G401.6 (cell line): ENCODE data around the gene PHF20.
"Not testable (repeated sequence)": the region's sequence is repeated elsewhere in the genome, so short reads cannot be mapped to it uniquely, and the experiment has no call there.

ENCODE experiments used
- FAIRE-seq: peaks from 2 replicates; lab custom pipeline; 2012; peaks lifted over from hg19 to GRCh38; lab: Jason Lieb, UNC

Gene PHF20

DNA sequence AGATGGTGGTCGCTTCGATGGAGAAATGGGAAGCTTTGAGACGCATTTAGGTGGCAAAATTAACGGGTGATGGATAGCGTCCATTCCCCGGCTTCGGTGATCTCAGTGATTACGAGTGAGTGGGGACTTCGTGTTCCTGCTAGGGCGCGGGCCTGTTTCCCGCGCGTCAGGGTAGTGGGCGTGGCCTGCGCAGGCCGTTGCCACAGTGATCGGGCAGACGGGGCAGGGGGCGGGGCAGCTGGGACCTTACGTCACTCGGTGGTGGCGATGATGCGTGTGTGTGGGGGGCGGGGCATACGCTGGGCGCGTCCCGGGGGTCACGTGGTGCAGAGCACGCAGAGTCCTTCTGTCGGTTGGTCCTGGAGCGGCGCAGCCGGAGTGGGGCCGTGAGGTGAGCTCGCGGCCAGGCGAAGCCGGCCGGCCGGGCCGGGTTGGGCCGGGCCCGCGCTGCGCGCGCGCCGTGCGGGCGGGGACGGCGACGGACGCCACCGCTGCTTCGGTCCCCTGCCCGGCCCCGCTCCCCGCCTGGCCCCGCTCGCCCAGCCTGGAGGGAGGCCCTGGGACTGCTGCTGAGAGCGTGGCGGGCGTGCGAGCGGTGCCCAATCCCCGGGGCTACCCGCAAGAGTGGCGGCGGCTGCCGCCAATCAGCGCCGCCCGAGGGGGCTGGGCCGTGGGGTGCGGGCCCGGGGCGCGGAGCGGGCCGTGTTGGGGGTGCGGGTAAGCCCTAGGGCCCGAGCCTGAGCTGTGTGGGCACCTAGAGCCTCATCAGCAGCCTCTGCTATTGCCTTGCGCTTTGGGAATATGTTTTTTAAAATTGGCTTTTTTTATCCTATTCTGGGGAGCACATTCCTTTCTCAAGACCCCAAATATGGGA lies at the start of gene PHF20:
Gene PHF20, plus strand, starts transcription at position 327 of the 874 bp plus-strand sequence. CDS start 29,508 bp downstream, outside the sequence.
- peak; percentile 19 for FAIRE-seq

GRCh38 chr20:35723275-35723639 lies 48.6 kb upstream of the PHF20 start:
- not testable (repeated sequence) for FAIRE-seq

GRCh38 chr20:35723652-35724320 lies 48.0 kb upstream of the PHF20 start:
- FAIRE-seq = not testable (repeated sequence)

DNA sequence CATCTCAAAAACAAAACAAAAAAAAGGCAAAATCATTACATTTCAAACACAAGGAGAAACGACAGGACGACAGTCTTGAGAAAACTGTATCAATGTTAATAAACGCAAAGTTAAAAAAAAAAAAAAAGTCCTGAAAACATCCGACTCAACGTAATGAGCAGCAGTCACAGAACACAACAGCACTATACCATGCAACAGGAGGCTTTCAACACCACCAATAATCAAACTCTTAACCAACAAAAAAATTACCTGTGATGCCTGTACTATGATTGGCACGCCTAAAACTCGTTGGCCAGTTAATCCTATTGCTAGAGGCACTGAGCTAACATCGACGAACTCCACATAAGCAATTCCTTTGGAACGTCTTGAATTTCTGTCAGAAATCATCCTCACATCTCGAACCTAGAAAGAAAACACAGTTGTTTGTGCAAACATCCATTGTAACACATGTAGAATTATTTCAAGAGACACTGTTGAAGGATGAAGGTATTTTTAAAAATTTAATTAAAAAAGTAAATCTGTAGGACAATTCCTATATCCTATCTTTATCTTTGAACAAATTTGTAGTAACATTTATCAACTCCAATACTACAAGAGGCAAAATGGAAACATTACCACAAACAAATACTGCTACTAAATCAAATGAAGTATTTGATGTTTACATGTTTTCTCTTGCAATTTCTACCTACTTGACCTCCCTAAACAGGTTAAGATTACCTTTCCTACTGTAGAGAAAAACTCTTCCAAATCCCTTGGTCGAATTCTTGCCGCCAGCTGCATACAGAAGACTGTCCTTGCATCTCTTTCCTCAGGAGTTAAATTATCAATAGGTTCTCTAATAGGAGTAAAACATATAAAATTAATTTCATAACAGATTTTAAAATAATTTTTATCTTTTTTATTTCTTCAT lies 47.2 kb upstream of the PHF20 start:
- no peak for FAIRE-seq

DNA sequence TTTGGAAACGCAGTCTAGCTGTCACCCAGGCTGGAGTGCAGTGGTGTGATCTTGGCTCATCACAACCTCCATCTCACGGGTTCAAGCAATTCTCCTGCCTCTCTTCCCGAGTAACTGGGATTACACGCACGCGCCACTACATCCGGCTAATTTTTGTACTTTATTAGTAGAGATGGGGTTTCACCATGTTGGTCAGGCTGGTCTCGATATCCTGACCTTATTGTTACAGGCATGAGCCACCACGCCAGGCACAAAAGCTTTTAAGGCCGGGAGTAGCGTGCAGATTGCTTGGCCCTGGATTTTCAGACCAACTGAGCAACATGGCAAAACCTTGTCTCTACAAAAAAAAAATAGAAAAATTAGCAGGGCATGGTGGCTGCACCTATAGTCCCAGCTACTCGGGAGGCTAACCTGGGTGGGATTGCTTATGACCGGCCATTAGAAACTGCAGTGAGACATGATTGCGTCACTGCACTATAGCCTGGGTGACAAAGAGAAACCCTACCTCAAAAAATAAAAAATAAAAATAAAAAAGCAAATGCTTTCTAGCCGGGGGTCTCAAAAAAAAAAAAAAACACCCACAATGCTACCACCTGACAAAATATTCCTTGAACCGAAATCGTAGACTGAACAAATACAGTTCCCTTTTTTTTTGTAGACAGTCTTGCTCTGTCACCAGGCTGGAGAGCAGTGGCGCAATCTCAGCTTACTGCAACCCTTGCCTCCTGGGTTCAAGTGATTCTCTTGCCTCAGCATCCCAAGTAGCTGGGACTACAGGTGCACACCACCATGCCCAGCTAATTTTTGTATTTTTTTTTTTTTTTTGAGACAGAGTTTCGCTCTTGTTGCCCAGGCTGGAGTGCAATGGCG lies 44.7 kb upstream of the PHF20 start:
- no peak for FAIRE-seq

GRCh38 chr20:35729283-35729807 lies 42.5 kb upstream of the PHF20 start:
- FAIRE-seq = no peak

DNA sequence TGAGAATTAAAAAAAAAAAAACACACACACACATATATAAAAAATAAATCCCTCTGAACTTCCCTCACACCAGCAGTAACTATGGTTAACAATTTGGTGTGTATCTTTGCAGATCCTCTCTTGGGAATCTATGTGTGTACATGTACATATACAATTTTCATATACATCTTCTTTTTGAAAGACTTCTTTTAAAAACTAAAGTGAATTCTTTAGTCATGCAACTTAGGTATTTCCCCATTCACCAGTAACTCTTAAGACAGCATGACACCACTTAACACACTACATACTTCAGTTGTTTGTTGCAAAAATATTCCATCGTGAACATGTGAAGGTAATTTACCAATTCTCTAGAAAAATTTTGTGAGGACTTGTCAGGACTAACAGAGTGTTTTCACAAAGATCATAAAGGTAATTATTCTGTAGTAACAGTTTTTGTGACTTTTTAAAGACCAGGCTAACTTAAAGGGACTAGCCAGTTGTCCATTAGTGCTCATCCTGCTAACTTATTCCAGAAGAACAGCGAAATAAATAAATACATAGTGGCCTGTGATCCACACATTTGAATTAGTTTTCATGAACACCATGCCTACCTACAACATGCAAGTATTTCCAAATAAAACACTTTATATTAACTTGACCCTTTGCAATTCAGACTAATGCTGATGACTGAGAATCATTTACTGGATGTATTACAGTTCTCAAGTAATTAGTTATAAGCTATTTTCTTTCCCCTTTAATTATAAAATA lies 41.8 kb upstream of the PHF20 start:
- FAIRE-seq = no peak

DNA sequence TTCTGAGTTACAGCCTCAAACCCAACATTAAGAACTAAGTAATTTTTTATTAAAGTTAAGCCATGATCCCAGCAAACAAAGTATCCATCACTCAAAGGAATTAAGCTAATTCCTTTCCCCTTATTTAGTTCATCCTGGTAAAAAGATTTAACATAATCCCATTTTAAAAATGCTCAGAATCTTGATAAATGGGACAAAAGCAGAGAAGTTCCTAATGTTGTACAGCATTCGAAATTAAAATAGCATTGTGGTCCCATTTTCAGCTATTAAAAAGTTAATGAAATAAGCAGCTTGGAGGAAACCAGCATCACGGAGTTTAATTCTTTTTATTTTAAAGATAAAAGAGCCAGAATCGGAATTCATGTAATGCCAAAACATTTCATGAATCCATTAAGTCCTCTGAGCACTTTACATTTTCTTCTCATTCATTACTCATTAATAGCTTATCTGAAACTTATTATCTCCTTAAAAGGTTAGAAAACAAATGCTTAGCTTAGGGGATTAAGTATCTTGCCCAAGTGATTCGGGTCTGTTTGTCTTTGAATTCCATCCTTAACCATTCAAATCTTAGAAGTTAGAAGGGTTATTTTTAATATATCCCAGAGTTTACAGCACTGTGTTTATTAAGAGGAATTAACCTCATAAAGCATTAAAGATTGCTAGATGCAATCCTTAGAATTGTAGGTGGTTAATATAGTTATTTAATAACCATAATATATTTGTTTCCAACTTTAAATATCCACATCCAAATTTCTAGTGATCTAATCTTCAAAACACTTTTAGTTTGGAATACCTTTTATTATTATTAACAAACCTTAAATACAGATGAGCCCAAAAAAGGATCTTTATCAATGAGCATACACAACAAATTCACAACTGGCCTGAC lies 41.0 kb upstream of the PHF20 start:
- FAIRE-seq = no peak

GRCh38 chr20:35731469-35731788 lies 40.4 kb upstream of the PHF20 start:
- no peak for FAIRE-seq

- no peak for FAIRE-seq
Measured at GRCh38 chr20:35731862-35732643, 39.8 kb upstream of the PHF20 start.

DNA sequence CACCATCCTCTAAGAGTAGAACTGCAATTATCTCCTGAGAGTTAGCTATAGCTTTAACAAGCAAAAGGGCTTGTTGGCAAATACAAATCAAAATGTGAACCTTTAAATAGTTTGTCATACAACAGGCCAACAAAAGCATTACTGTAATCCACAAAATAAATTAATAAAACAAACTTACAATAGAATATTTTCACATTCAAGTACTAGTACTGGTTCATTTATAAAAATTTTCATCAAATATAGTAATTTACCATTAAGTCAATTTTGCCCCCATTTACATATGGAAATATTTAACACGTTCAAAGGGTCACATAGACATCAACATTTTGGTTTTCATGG lies 39.2 kb upstream of the PHF20 start:
- FAIRE-seq = no peak

DNA sequence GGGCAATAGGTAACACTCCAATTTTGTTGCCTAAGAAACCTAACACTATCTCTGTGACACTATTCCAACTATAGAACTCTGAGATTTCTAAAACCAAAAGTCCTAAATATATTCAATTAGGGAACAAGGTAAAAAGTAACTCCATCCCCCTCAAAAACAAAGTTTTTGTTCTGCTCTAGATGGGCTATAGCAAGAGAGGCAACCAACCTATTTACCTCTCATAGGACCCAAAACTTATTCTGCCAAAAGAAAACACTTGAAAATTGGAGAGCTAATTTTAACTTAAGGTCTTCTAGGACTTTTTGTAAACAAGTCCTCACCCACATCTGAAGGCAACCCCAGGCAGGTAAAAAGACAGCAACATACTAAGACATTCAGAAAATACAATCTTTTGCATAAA lies 37.4 kb upstream of the PHF20 start:
- no peak for FAIRE-seq

DNA sequence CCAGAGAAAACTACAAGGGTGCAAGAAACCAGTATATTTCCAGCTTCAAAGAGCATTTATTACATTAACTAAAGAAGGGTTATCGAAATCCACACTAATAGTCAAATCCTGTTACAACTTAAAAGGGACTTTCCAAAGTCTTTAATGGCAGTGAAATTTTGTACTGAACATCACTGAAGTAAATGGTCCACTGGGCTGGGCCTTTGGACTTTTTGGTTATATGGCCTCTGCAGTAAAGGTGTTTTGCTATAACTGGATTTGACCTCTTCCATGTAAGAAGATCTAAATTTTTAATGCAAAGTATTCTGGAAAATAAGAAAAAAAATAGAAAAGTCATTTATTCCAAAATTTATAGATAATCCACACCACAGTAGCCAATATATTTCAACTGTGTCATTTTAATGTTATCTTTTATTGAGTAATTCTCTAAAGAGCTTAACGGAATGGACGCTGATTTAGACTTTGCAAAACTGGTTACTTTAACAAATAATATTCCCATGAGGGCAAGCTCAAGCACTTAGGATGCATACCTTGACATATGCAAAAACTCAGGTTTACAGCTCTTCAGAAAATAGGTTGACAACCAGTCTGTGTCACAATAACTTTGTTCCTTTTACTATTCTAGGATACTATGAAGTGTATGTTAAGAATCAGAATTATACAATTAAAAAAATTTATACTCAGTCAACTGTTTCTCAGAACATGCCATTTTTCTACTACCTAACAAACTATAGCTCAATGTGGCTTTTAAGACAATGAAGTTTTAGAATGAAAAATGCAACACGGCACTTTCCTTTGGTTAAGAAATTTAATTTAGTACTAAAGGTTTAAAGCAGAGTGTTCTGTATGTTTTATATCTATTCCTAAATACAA lies 36.8 kb upstream of the PHF20 start:
- no peak for FAIRE-seq

- no peak for FAIRE-seq
Measured at GRCh38 chr20:35735826-35736470, 35.9 kb upstream of the PHF20 start.

- FAIRE-seq = no peak
Measured at GRCh38 chr20:35737865-35738333, 33.9 kb upstream of the PHF20 start.

DNA sequence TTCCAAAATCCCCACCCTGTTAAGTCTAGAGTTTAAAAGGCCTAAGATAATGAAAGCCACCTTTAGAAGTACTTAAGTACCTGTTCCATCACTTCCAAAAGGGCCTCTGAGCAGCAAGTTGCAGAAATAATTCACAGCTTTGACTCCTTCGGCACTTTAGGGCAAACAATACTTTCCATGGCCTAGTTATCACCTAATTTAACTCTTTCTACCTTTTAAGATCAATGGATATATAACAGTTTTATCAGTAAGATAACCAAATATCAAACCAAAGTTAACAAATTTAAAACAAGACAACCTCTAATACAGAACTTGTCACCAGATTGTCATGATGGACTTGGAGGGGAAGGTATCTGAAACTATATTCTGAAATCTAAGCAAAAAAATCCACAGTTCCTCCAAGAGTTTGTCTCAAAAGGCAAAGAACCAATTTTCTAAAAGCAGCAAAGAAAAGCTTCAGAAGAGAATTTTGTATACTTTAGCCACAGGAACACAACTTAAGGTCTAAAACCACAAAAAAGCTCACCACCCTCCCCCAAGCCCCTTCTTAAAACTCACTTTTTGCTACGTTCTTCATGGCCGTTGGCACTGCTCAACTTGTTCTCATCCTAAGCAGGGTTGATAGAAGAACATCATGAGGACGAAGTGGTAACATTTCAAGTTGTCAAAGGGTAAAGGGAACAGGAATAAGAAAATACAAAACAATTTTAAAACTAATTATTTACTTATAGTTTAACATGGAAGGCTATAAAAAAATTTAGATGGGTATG lies 33.2 kb upstream of the PHF20 start:
- FAIRE-seq = no peak
